Measurements from ENCODE around the gene TOX3. TPM values are rescaled to one million over a fixed set of nuclear protein-coding genes. Genes with fewer than 3 reads are reported as not detected.
A peak's percentile ranks its signal among the peaks of the same experiment; 100 is the strongest.

Gene TOX3
- total RNA-seq, 1 donor from 2014 or later: under 0.01 TPM

DNA sequence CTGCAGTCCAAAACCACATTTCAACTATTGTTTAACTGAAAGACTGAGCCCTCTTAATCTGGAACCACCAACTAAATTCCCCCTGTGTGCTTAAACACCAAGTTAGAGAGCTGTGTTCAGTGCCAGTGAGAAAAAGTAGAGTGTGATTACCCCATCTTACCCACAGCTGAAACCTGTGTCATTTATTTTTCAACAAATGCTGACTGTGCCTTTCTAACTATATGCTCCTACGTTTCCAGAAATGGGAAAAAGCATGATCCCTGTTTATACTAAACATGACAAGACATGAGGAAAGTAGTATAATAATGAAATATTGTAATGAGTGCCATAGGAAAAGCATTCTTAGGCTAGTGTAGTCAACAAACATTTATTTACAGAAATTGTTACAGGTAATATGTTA lies 7.4 kb upstream of the TOX3 start:
- FAIRE-seq: no peak
- Histone ChIP-seq H3K36me3 (ENCODE audit: control insufficient read depth, insufficient read depth, low read length) (no peaks in the 10 kb centered on the region), H3K4me3 (ENCODE audit: low read depth, low read length) (no peak overlapping the region), H3K27me3 (ENCODE audit: control insufficient read depth, insufficient read depth, low read length) (peaks cover 10% of the 10 kb centered on the region)
- TF ChIP-seq, protein P1, sequence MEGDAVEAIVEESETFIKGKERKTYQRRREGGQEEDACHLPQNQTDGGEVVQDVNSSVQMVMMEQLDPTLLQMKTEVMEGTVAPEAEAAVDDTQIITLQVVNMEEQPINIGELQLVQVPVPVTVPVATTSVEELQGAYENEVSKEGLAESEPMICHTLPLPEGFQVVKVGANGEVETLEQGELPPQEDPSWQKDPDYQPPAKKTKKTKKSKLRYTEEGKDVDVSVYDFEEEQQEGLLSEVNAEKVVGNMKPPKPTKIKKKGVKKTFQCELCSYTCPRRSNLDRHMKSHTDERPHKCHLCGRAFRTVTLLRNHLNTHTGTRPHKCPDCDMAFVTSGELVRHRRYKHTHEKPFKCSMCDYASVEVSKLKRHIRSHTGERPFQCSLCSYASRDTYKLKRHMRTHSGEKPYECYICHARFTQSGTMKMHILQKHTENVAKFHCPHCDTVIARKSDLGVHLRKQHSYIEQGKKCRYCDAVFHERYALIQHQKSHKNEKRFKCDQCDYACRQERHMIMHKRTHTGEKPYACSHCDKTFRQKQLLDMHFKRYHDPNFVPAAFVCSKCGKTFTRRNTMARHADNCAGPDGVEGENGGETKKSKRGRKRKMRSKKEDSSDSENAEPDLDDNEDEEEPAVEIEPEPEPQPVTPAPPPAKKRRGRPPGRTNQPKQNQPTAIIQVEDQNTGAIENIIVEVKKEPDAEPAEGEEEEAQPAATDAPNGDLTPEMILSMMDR (IDR thresholded peaks at IDR 0.05; ENCODE audit: insufficient read depth, low read length, severe bottlenecking): no peak
- no peak for DNase-seq (ENCODE audit: low read depth)

DNA sequence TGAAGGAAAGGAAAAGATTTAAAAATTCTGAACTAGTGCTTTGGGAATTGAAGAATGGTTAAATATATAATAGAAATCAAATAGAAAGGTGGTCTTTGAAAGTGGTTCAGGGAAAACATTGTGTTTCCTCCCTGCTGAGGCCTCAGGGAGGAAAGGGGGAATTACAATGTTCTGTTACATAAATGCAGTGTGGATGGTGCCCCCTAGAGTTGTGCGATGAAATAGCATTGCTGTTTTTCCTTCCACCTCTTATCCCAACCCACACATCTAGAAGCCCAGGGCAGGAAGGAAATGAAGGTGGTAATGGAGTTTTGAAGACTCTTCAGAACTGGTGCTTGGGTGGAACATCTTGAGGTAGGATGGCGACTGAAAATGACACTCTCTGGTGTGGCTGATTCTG lies 6.4 kb upstream of the TOX3 start:
- DNase-seq (ENCODE audit: low read depth): no peak
- Histone ChIP-seq H3K27me3 (ENCODE audit: control insufficient read depth, insufficient read depth, low read length) (peaks cover 13% of the 10 kb centered on the region), H3K4me3 (ENCODE audit: low read depth, low read length) (no peak overlapping the region), H3K36me3 (ENCODE audit: control insufficient read depth, insufficient read depth, low read length) (no peaks in the 10 kb centered on the region)
- FAIRE-seq: no peak
- TF ChIP-seq, protein P1 (IDR thresholded peaks at IDR 0.05; ENCODE audit: insufficient read depth, low read length, severe bottlenecking): peak; percentile 35

DNA sequence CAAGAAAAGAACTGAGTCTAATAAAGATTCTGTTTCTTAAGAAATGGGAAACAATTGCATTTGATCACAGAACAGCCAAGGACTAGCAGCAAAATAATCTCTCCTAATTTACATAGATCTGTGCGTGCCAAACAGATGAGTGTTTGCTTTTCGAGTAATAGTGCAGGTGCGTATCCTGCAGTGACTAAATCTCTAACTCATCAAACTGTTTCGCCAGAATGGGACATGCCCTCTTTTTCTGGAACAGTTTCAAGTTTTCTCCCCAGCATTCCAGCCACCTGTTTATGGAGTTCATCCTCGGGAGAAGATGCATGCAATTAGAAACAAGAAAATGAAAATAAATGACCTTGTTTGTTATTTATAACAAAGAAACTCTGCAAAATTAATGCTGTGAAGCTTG lies 5.7 kb upstream of the TOX3 start:
- peaks cover 16% of the 10 kb centered on the region for H3K27me3 ChIP-seq (ENCODE audit: control insufficient read depth, insufficient read depth, low read length)

DNA sequence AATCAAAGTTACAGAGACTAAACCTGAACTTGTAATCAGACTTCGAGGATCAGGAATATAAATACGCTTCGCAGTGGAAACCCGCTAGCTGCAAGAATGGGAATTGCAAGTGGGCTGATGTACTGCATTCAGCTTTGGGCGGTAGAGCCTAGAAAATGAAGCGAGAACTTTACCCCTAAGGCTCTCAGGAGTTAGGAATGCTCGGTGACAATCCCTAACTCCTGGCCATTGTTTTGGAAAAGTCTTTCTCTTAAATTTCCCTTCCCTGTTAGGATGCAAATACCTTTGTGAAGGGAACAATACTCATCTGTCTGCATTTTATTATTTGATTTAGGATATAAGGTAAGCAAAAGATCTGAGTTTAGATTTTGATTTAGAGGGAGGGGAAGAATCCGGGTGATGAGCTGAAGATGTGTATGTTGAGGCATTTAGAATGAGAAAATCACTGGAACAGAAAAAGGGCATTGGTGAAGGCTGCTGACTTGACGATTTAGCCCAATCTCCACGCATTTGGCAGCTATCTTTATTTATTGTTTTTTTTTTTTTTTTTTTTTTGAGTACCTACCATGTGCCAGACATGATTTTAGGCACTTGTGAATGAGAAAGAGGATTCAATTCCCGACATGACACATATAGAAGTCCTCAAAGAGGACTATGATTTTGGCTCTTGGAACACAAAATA lies 2.2 kb upstream of the TOX3 start:
- DNase-seq (ENCODE audit: low read depth) (no peak), FAIRE-seq (no peak)
- TF ChIP-seq, protein P1 (IDR thresholded peaks at IDR 0.05; ENCODE audit: insufficient read depth, low read length, severe bottlenecking): no peak
- no peak overlapping the region for H3K4me3 ChIP-seq (ENCODE audit: low read depth, low read length)
- no peaks in the 10 kb centered on the region for H3K36me3 ChIP-seq (ENCODE audit: control insufficient read depth, insufficient read depth, low read length)
- H3K27me3 ChIP-seq (ENCODE audit: control insufficient read depth, insufficient read depth, low read length): peaks cover 32% of the 10 kb centered on the region

More for the DNA sequence above, 5.7 kb upstream of the TOX3 start:
- Histone ChIP-seq H3K36me3 (ENCODE audit: control insufficient read depth, insufficient read depth, low read length) (no peaks in the 10 kb centered on the region), H3K4me3 (ENCODE audit: low read depth, low read length) (no peak overlapping the region)
- TF ChIP-seq, protein P1 (IDR thresholded peaks at IDR 0.05; ENCODE audit: insufficient read depth, low read length, severe bottlenecking): no peak
- DNase-seq (ENCODE audit: low read depth) (peak; percentile 91), FAIRE-seq (no peak)

DNA sequence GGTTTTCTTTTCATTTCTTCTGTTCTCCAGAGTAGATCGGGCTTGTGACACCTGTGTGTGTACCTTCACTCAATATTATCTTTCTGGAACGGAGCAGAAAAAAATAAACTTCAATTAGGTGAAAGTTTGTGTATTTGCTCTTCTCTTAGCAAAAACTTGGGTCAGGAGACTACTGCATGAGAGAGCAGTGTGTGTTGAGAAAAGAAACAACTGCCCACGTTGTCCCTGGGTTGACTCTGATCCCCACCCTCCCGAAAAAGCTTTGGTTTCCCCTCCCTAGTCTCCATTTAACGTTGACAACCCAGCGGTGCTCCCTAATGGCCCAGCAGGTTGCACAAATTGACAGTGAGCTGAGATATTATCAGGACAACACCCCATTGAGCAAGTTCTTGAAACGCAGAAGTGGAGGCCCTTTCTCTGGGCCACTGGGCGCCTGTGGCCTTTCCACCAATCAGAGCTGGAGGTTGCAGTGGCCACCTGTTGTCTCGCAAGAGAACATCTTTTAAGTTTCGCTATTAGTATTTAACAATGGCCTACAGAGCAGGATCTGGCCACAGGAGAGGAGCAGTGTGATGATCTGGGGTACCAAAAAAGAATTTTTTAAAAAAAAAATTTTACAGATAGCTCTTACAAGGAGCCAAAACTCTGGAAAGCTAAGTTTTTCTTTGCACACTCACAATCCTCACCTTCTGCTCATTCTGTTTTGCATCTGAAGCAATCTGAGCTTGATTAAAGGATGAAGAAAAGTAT lies 1.5 kb upstream of the TOX3 start:
- TF ChIP-seq, protein P1 (IDR thresholded peaks at IDR 0.05; ENCODE audit: insufficient read depth, low read length, severe bottlenecking): no peak
- H3K4me3 ChIP-seq (ENCODE audit: low read depth, low read length): no peak overlapping the region
- DNase-seq (ENCODE audit: low read depth) (no peak), FAIRE-seq (no peak)
- peaks cover 32% of the 10 kb centered on the region for H3K27me3 ChIP-seq (ENCODE audit: control insufficient read depth, insufficient read depth, low read length)
- H3K36me3 ChIP-seq (ENCODE audit: control insufficient read depth, insufficient read depth, low read length): no peaks in the 10 kb centered on the region
